Endothelial cell of umbilical vein (primary cell): Measurements from ENCODE around the gene STAT5B. TPM values are rescaled to one million over a fixed set of nuclear protein-coding genes. Genes with fewer than 3 reads are reported as not detected.

Experiments used
- BruUV-seq: library from RNA; stranded (reverse); fragments of 400-500 nt; replicated peaks from 2 replicates; lab custom pipeline; 2021; lab: Mats Ljungman, UMichigan
- CTCF ChIA-PET: fragments of 300-600, 350-600 bp; sonication (Branson Sonifier 250); formaldehyde crosslinking; loops from one replicate; lab custom pipeline; 2021; ENCODE audit warnings: antibody characterized with exemption, inconsistent platforms; lab: Charles Lee
- POLR2A ChIA-PET: fragments of 300-600, 350-600 bp; sonication (Branson Sonifier 250); formaldehyde crosslinking; loops from one replicate; lab custom pipeline; 2021; ENCODE audit warnings: antibody characterized with exemption, inconsistent platforms; lab: Charles Lee
- DNase-seq: peaks from one replicate; pipeline ENCODE4 v3.0.0-alpha.2; 2011; ENCODE audit warnings: low read depth, low spot score
- FAIRE-seq: peaks from 2 replicates; lab custom pipeline; 2011; peaks lifted over from hg19 to GRCh38; lab: Jason Lieb, UNC
- H2AFZ ChIP-seq: 2 replicates; pipeline ENCODE4 v1.6.0; 2012; ENCODE audit warnings: low read depth, low read length, control low read depth, inconsistent platforms
- H3K27ac ChIP-seq: 2 replicates; pipeline ENCODE4 v1.5.1; 2011; ENCODE audit warnings: low read depth, mild to moderate bottlenecking, control low read depth, low read length, moderate library complexity; ENCODE audit not compliant: insufficient read depth
- H3K27me3 ChIP-seq, 2 experiments: 2 replicates each; pipeline versions ENCODE4 v1.6.0 to v1.6.1; 2011; ENCODE audit warnings: low read length in 2 of 2, mixed read lengths in 1 of 2; ENCODE audit not compliant: control insufficient read depth in 2 of 2, insufficient read depth in 2 of 2
- H3K36me3 ChIP-seq, 2 experiments: 2 replicates in 1 of 2; 3 replicates in 1 of 2; pipeline ENCODE4 v1.5.1; 2011; ENCODE audit warnings: low read length in 2 of 2, mild to moderate bottlenecking in 1 of 2, moderate library complexity in 1 of 2; ENCODE audit not compliant: control insufficient read depth in 2 of 2, insufficient read depth in 2 of 2; ENCODE audit errors: extremely low read depth in 1 of 2
- H3K4me1 ChIP-seq: 3 replicates; pipeline ENCODE4 v1.5.1; 2011; ENCODE audit warnings: mild to moderate bottlenecking, low read length; ENCODE audit not compliant: control insufficient read depth, insufficient read depth; ENCODE audit errors: extremely low read depth
- H3K4me2 ChIP-seq: 2 replicates; pipeline ENCODE4 v1.6.1; 2011; ENCODE audit warnings: low read length, control low read depth, mixed read lengths; ENCODE audit not compliant: insufficient read depth
- H3K4me3 ChIP-seq, 3 experiments: fragments of 200-600 bp in 1 of 3; sonication (generic), shearing (Covaris generic) in 1 of 3; replicated peaks in 1 of 3; 2 replicates each; pipeline ENCODE4 v1.5.1; 2011 to 2016; ENCODE audit warnings: control low read depth in 3 of 3, low read length in 3 of 3, mild to moderate bottlenecking in 2 of 3, inconsistent platforms in 1 of 3, low read depth in 1 of 3, moderate library complexity in 1 of 3; ENCODE audit not compliant: insufficient read depth in 1 of 3
- H3K79me2 ChIP-seq: 2 replicates; pipeline ENCODE4 v1.6.0; 2012; ENCODE audit warnings: low read length, inconsistent platforms; ENCODE audit not compliant: control insufficient read depth, insufficient read depth
- H3K9ac ChIP-seq: replicated peaks from 2 replicates; pipeline ENCODE3; 2011; ENCODE audit warnings: low read length, control low read depth; ENCODE audit not compliant: insufficient read depth; ENCODE audit errors: extremely low read depth
- H3K9me1 ChIP-seq: replicated peaks from 3 replicates; pipeline ENCODE4 v1.6.0; 2011; ENCODE audit warnings: mild to moderate bottlenecking, low read length; ENCODE audit not compliant: control insufficient read depth, insufficient read depth; ENCODE audit errors: extremely low read depth
- H3K9me3 ChIP-seq: replicated peaks from 2 replicates; pipeline ENCODE4 v1.5.1; 2012; ENCODE audit warnings: low read length, inconsistent platforms; ENCODE audit not compliant: control insufficient read depth, insufficient read depth
- H4K20me1 ChIP-seq: replicated peaks from 2 replicates; pipeline ENCODE3; 2011; ENCODE audit warnings: mild to moderate bottlenecking, low read length; ENCODE audit not compliant: control insufficient read depth, insufficient read depth; ENCODE audit errors: extremely low read depth
- FOS ChIP-seq: IDR thresholded peaks from 2 replicates; pipeline ENCODE4 v1.6.1; 2011; ENCODE audit warnings: mild to moderate bottlenecking, low read length, moderate library complexity, borderline replicate concordance; ENCODE audit not compliant: insufficient read depth
- JUN ChIP-seq: IDR thresholded peaks from 2 replicates; pipeline ENCODE4 v1.6.1; 2011; ENCODE audit warnings: borderline replicate concordance, low read depth; ENCODE audit not compliant: insufficient read length, insufficient read depth
- MYC ChIP-seq: IDR thresholded peaks from one replicate; pipeline ENCODE4 v1.6.1; 2011; ENCODE audit warnings: mild to moderate bottlenecking, low read depth, low read length
- POLR2A ChIP-seq: IDR thresholded peaks from 2 replicates; pipeline ENCODE4 v1.6.1; 2012; ENCODE audit warnings: low read depth, mild to moderate bottlenecking, control low read depth, low read length
- dilution Hi-C: fragments of 300-500 bp; cut with MboI; formaldehyde crosslinking; loops from one replicate; pipeline ENCODE4 v1.15.0; 2019; ENCODE audit warnings: low sequenced_read_pairs; ENCODE audit not compliant: extremely low pct_ligation_motif_present
- intact Hi-C: fragments of 100-400 bp; cut with micrococcal nuclease; formaldehyde crosslinking; loops from one replicate; pipeline ENCODE4 v1.10.0; 2022
- polyA plus RNA-seq, 4 experiments: library from polyadenylated mRNA; depleted of rRNA in 3 of 4; stranded (reverse) in 3 of 4; unstranded in 1 of 4; fragments of >200 nt; gene quantifications; 2 replicates each; pipeline versions ENCODE4 v1.2.1 to v1.2.3, GENCODE V29; 2011 to 2012; ENCODE audit warnings: missing spikeins in 1 of 4
- total RNA-seq: library from RNA; stranded (reverse); gene quantifications from 2 replicates; pipeline ENCODE4 v1.2.3, GENCODE V29; 2021
- TF ChIP-seq, protein P1 (sequence below): IDR thresholded peaks from 2 replicates; pipeline ENCODE4 v1.6.1; 2011; ENCODE audit not compliant: insufficient read depth, insufficient read length
- TF ChIP-seq, protein P2 (sequence below), 2 donors: IDR thresholded peaks; 1 replicate in 1 of 2; 2 replicates in 1 of 2; pipeline ENCODE4 v1.5.1; 2011; ENCODE audit warnings: low read length in 2 of 2, mild to moderate bottlenecking in 2 of 2, moderate library complexity in 2 of 2, control low read depth in 1 of 2, inconsistent platforms in 1 of 2, low read depth in 1 of 2; ENCODE audit not compliant: insufficient read depth in 1 of 2; ENCODE audit errors: extremely low read depth in 1 of 2

The STAT5B gene
- total and polyA plus RNA-seq, 2 donors (not counting 3 experiments of a cell fraction or from before 2014, with no cell fraction given) = 43.3 to 53.7 TPM

DNA sequence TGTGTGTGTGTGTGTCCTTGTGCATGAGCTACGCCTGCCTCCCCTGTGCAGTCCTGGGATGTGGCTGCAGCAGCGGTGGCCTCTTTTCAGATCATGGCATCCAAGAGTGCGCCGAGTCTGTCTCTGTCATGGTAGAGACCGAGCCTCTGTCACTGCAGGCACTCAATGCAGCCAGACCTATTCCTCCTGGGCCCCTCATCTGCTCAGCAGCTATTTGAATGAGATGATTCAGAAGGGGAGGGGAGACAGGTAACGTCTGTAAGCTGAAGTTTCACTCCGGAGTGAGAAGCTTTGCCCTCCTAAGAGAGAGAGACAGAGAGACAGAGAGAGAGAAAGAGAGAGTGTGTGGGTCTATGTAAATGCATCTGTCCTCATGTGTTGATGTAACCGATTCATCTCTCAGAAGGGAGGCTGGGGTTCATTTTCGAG lies 34.6 kb upstream of the STAT5B start:
- dilution Hi-C loops = no loop called here
- Histone ChIP-seq H3K4me2 (no peak overlapping the region), H3K27me3 (no peaks in the 10 kb centered on the region), H3K79me2 (no peaks in the 10 kb centered on the region), H3K27ac (no peak overlapping the region), H3K4me3 (no peak overlapping the region), H3K9ac (no peak overlapping the region), H3K9me1 (no peaks in the 10 kb centered on the region), H4K20me1 (no peaks in the 10 kb centered on the region), H2AFZ (no peak overlapping the region), H3K9me3 (no peaks in the 10 kb centered on the region), H3K36me3 (peaks cover 7 to 9% of the 10 kb centered on the region in 2 experiments), H3K4me1 (peaks cover 30% of the 10 kb centered on the region)
- ChIA-PET CTCF (interaction anchor here (1.2 to 6.3 kb wide), 5 partner anchors 11 to 216 kb away, joined by 3 to 72 read pairs (median 43); no protein-coding TSS in a partner anchor), POLR2A (no interaction called here)
- TF ChIP-seq, protein P1, sequence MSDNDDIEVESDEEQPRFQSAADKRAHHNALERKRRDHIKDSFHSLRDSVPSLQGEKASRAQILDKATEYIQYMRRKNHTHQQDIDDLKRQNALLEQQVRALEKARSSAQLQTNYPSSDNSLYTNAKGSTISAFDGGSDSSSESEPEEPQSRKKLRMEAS = no peak
- TF ChIP-seq POLR2A = no peak
- TF ChIP-seq MYC = no peak
- TF ChIP-seq, protein P2, sequence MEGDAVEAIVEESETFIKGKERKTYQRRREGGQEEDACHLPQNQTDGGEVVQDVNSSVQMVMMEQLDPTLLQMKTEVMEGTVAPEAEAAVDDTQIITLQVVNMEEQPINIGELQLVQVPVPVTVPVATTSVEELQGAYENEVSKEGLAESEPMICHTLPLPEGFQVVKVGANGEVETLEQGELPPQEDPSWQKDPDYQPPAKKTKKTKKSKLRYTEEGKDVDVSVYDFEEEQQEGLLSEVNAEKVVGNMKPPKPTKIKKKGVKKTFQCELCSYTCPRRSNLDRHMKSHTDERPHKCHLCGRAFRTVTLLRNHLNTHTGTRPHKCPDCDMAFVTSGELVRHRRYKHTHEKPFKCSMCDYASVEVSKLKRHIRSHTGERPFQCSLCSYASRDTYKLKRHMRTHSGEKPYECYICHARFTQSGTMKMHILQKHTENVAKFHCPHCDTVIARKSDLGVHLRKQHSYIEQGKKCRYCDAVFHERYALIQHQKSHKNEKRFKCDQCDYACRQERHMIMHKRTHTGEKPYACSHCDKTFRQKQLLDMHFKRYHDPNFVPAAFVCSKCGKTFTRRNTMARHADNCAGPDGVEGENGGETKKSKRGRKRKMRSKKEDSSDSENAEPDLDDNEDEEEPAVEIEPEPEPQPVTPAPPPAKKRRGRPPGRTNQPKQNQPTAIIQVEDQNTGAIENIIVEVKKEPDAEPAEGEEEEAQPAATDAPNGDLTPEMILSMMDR (IDR thresholded peaks at IDR 0.05; ENCODE audit: extremely low read depth in 1 of 2, insufficient read depth in 1 of 2, low read depth in 1 of 2, low read length in 2 of 2) = no peak
- TF ChIP-seq FOS = no peak
- no peak for TF ChIP-seq JUN
- DNase-seq (no peak), FAIRE-seq (no peak)
- BruUV-seq = no TSS peak
- intact Hi-C loops = no loop called here
